ENCODE measurements around the gene NAA80.
A peak's percentile ranks its signal among the peaks of the same experiment; 100 is the strongest.

Gene NAA80

GRCh38 chr3:50297896-50298725 is 1.1 kb downstream of the NAA80 start:
- no peaks in the 10 kb centered on the region for H3K36me3 ChIP-seq (ENCODE audit: control insufficient read depth in 2 of 2, insufficient read depth in 2 of 2, low read length in 2 of 2)
- no peaks in the 10 kb centered on the region for H3K27me3 ChIP-seq (ENCODE audit: control insufficient read depth in 2 of 2, insufficient read depth in 2 of 2, low read length in 2 of 2)
- H3K27ac ChIP-seq (ENCODE audit: low read depth in 2 of 2, low read length in 2 of 2) = peak overlapping the region; percentile 96 to 97
- H3K9ac ChIP-seq (ENCODE audit: low read depth in 1 of 2, low read length in 2 of 2) = peak overlapping the region; percentile 90 to 99
- peaks cover 28 to 30% of the 10 kb centered on the region in 2 donors for H3K4me1 ChIP-seq (ENCODE audit: control insufficient read depth in 2 of 2, insufficient read depth in 2 of 2, low read length in 2 of 2)
- no peaks in the 10 kb centered on the region for H3K9me3 ChIP-seq (ENCODE audit: control insufficient read depth in 2 of 2, low read length in 2 of 2)
- H3K4me3 ChIP-seq (ENCODE audit: low read length in 2 of 2) = peak overlapping the region; percentile 87 to 91

- Histone ChIP-seq H3K27me3 (ENCODE audit: control insufficient read depth in 2 of 2, insufficient read depth in 2 of 2, low read length in 2 of 2) (no peaks in the 10 kb centered on the region), H3K9ac (ENCODE audit: low read depth in 1 of 2, low read length in 2 of 2) (no peak overlapping the region), H3K9me3 (ENCODE audit: control insufficient read depth in 2 of 2, low read length in 2 of 2) (no peaks in the 10 kb centered on the region), H3K27ac (ENCODE audit: low read depth in 2 of 2, low read length in 2 of 2) (no peak overlapping the region), H3K4me1 (ENCODE audit: control insufficient read depth in 2 of 2, insufficient read depth in 2 of 2, low read length in 2 of 2) (peaks cover 30 to 35% of the 10 kb centered on the region in 2 donors), H3K4me3 (ENCODE audit: low read length in 2 of 2) (no peak overlapping the region), H3K36me3 (ENCODE audit: control insufficient read depth in 2 of 2, insufficient read depth in 2 of 2, low read length in 2 of 2) (no peaks in the 10 kb centered on the region)
Observed at GRCh38 chr3:50297384-50297775, 1.8 kb downstream of the NAA80 start.

GRCh38 chr3:50296721-50297383 is 2.4 kb downstream of the NAA80 start:
- peaks cover 30 to 35% of the 10 kb centered on the region in 2 donors for H3K4me1 ChIP-seq (ENCODE audit: control insufficient read depth in 2 of 2, insufficient read depth in 2 of 2, low read length in 2 of 2)
- H3K9me3 ChIP-seq (ENCODE audit: control insufficient read depth in 2 of 2, low read length in 2 of 2) = no peaks in the 10 kb centered on the region
- H3K9ac ChIP-seq (ENCODE audit: low read depth in 1 of 2, low read length in 2 of 2) = no peak overlapping the region
- H3K27ac ChIP-seq (ENCODE audit: low read depth in 2 of 2, low read length in 2 of 2) = no peak overlapping the region
- no peaks in the 10 kb centered on the region for H3K36me3 ChIP-seq (ENCODE audit: control insufficient read depth in 2 of 2, insufficient read depth in 2 of 2, low read length in 2 of 2)
- H3K27me3 ChIP-seq (ENCODE audit: control insufficient read depth in 2 of 2, insufficient read depth in 2 of 2, low read length in 2 of 2) = no peaks in the 10 kb centered on the region
- no peak overlapping the region for H3K4me3 ChIP-seq (ENCODE audit: low read length in 2 of 2)

GRCh38 chr3:50295553-50296431 is 3.4 kb downstream of the NAA80 start:
- Histone ChIP-seq H3K27me3 (ENCODE audit: control insufficient read depth in 2 of 2, insufficient read depth in 2 of 2, low read length in 2 of 2) (no peaks in the 10 kb centered on the region), H3K36me3 (ENCODE audit: control insufficient read depth in 2 of 2, insufficient read depth in 2 of 2, low read length in 2 of 2) (no peaks in the 10 kb centered on the region), H3K27ac (ENCODE audit: low read depth in 2 of 2, low read length in 2 of 2) (no peak overlapping the region), H3K4me3 (ENCODE audit: low read length in 2 of 2) (no peak overlapping the region), H3K9me3 (ENCODE audit: control insufficient read depth in 2 of 2, low read length in 2 of 2) (no peaks in the 10 kb centered on the region), H3K9ac (ENCODE audit: low read depth in 1 of 2, low read length in 2 of 2) (no peak overlapping the region), H3K4me1 (ENCODE audit: control insufficient read depth in 2 of 2, insufficient read depth in 2 of 2, low read length in 2 of 2) (peaks cover 35 to 42% of the 10 kb centered on the region in 2 donors)

- no peak overlapping the region for H3K27ac ChIP-seq (ENCODE audit: low read depth in 2 of 2, low read length in 2 of 2)
- peaks cover 31 to 37% of the 10 kb centered on the region in 2 donors for H3K4me1 ChIP-seq (ENCODE audit: control insufficient read depth in 2 of 2, insufficient read depth in 2 of 2, low read length in 2 of 2)
- peaks cover 6% of the 10 kb centered on the region in 2 donors for H3K36me3 ChIP-seq (ENCODE audit: control insufficient read depth in 2 of 2, insufficient read depth in 2 of 2, low read length in 2 of 2)
- H3K4me3 ChIP-seq (ENCODE audit: low read length in 2 of 2) = no peak overlapping the region
- no peak overlapping the region for H3K9ac ChIP-seq (ENCODE audit: low read depth in 1 of 2, low read length in 2 of 2)
- no peaks in the 10 kb centered on the region for H3K27me3 ChIP-seq (ENCODE audit: control insufficient read depth in 2 of 2, insufficient read depth in 2 of 2, low read length in 2 of 2)
- H3K9me3 ChIP-seq (ENCODE audit: control insufficient read depth in 2 of 2, low read length in 2 of 2) = no peaks in the 10 kb centered on the region
Observed at GRCh38 chr3:50294492-50295403, 4.5 kb downstream of the NAA80 start.

- H3K27ac ChIP-seq (ENCODE audit: low read depth in 2 of 2, low read length in 2 of 2) = no peak overlapping the region
Observed at GRCh38 chr3:50294089-50294488, 5.1 kb downstream of the NAA80 start.

GRCh38 chr3:50293079-50293801 is 6.0 kb downstream of the NAA80 start:
- peaks cover 22 to 26% of the 10 kb centered on the region in 2 donors for H3K4me1 ChIP-seq (ENCODE audit: control insufficient read depth in 2 of 2, insufficient read depth in 2 of 2, low read length in 2 of 2)
- H3K27me3 ChIP-seq (ENCODE audit: control insufficient read depth in 2 of 2, insufficient read depth in 2 of 2, low read length in 2 of 2) = no peaks in the 10 kb centered on the region
- peak overlapping the region; percentile 75 to 80 for H3K27ac ChIP-seq (ENCODE audit: low read depth in 2 of 2, low read length in 2 of 2)
- H3K4me3 ChIP-seq (ENCODE audit: low read length in 2 of 2) = peak overlapping the region; percentile 58 to 87
- H3K9ac ChIP-seq (ENCODE audit: low read depth in 1 of 2, low read length in 2 of 2) = peak overlapping the region; percentile 63 to 84
- no peaks in the 10 kb centered on the region for H3K9me3 ChIP-seq (ENCODE audit: control insufficient read depth in 2 of 2, low read length in 2 of 2)
- H3K36me3 ChIP-seq (ENCODE audit: control insufficient read depth in 2 of 2, insufficient read depth in 2 of 2, low read length in 2 of 2) = peaks cover 20 to 21% of the 10 kb centered on the region in 2 donors

More at GRCh38 chr3:50294089-50294488, 5.1 kb downstream of the NAA80 start:
- Histone ChIP-seq H3K27me3 (ENCODE audit: control insufficient read depth in 2 of 2, insufficient read depth in 2 of 2, low read length in 2 of 2) (no peaks in the 10 kb centered on the region), H3K9ac (ENCODE audit: low read depth in 1 of 2, low read length in 2 of 2) (no peak overlapping the region), H3K36me3 (ENCODE audit: control insufficient read depth in 2 of 2, insufficient read depth in 2 of 2, low read length in 2 of 2) (peaks cover 12 to 13% of the 10 kb centered on the region in 2 donors), H3K9me3 (ENCODE audit: control insufficient read depth in 2 of 2, low read length in 2 of 2) (no peaks in the 10 kb centered on the region), H3K4me1 (ENCODE audit: control insufficient read depth in 2 of 2, insufficient read depth in 2 of 2, low read length in 2 of 2) (peaks cover 31 to 34% of the 10 kb centered on the region in 2 donors), H3K4me3 (ENCODE audit: low read length in 2 of 2) (no peak overlapping the region)

GRCh38 chr3:50292159-50293078 is 6.8 kb downstream of the NAA80 start, which contains the start of gene IFRD2:
IFRD2 (minus strand) TSS chr3:50292429; CDS start chr3:50292274, 155 bp downstream.
- Histone ChIP-seq H3K9ac (ENCODE audit: low read depth in 1 of 2, low read length in 2 of 2) (peak within 1 kb of the TSS; percentile 80 to 84), H3K27ac (ENCODE audit: low read depth in 2 of 2, low read length in 2 of 2) (peak within 1 kb of the TSS; percentile 75 to 80), H3K4me3 (ENCODE audit: low read length in 2 of 2) (peak within 1 kb of the TSS; percentile 80 to 88), H3K36me3 (ENCODE audit: control insufficient read depth in 2 of 2, insufficient read depth in 2 of 2, low read length in 2 of 2) (peaks cover 28 to 29% of the 10 kb centered on the region in 2 donors), H3K9me3 (ENCODE audit: control insufficient read depth in 2 of 2, low read length in 2 of 2) (no peaks in the 10 kb centered on the region), H3K4me1 (ENCODE audit: control insufficient read depth in 2 of 2, insufficient read depth in 2 of 2, low read length in 2 of 2) (peaks cover 19 to 23% of the 10 kb centered on the region in 2 donors), H3K27me3 (ENCODE audit: control insufficient read depth in 2 of 2, insufficient read depth in 2 of 2, low read length in 2 of 2) (no peaks in the 10 kb centered on the region)

All from mucosa of rectum (tissue), 2 donors.